Parathyroid adenoma (tissue), 2 donors: ENCODE measurements around the gene PER2.

Experiments used
- H2AFZ ChIP-seq: fragments of 300-600 bp; sonication (generic); one replicate; pipeline ENCODE4 v1.7.0; 2017; ENCODE audit warnings: antibody characterized with exemption, mild to moderate bottlenecking
- H3K27ac ChIP-seq: fragments of 300-600 bp; sonication (generic); one replicate; pipeline ENCODE4 v1.7.0; 2017
- H3K27me3 ChIP-seq: fragments of 300-600 bp; sonication (generic); one replicate; pipeline ENCODE4 v1.7.0; 2017; ENCODE audit warnings: low read length; ENCODE audit not compliant: control insufficient read depth, insufficient read depth
- H3K36me3 ChIP-seq: fragments of 300-600 bp; sonication (generic); one replicate; pipeline ENCODE4 v1.7.0; 2017; ENCODE audit warnings: low read length; ENCODE audit not compliant: control insufficient read depth, insufficient read depth
- H3K4me1 ChIP-seq: fragments of 300-600 bp; sonication (generic); one replicate; pipeline ENCODE4 v1.7.0; 2017; ENCODE audit warnings: control low read depth
- H3K4me2 ChIP-seq: fragments of 300-600 bp; sonication (generic); one replicate; pipeline ENCODE4 v1.7.0; 2017; ENCODE audit warnings: low read length
- H3K4me3 ChIP-seq: fragments of 300-600 bp; sonication (generic); one replicate; pipeline ENCODE4 v1.7.0; 2017; ENCODE audit warnings: low read depth, low read length
- H3K79me2 ChIP-seq: fragments of 300-600 bp; sonication (generic); one replicate; pipeline ENCODE4 v1.7.0; 2017; ENCODE audit warnings: control low read depth
- H3K9ac ChIP-seq: fragments of 300-600 bp; sonication (generic); one replicate; pipeline ENCODE4 v1.7.0; 2017; ENCODE audit warnings: mild to moderate bottlenecking
- H3K9me3 ChIP-seq: fragments of 300-600 bp; sonication (generic); one replicate; pipeline ENCODE4 v1.7.0; 2017; ENCODE audit warnings: low read length; ENCODE audit not compliant: control insufficient read depth
- TF ChIP-seq, protein P1 (sequence below): fragments of 300-600 bp; sonication (generic); IDR thresholded peaks from one replicate; pipeline ENCODE4 v1.7.0; 2017; ENCODE audit warnings: antibody characterized with exemption, mild to moderate bottlenecking
- donor health status: primary hyperparathyroidism.

PER2 gene

DNA sequence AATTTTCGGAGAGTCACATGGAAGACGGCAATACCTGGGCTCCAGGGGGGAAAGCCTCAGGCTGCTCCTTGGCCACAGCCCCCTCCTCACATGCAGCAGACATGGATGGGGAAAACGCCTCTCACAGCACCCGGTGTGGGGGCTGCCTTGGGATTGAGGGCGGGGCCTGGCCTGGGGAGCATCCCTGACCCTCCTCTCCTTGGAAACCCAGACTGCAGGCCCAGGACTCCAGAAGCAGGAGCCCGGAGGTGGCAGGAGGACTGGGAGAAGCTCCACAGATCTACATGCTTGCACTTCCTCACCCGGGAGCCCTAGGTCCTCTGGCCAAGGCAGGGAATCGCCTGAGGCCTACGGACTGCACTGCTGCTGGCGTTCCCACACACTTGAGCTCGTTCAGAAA, 36.4 kb downstream of the PER2 start:
- TF ChIP-seq, protein P1, sequence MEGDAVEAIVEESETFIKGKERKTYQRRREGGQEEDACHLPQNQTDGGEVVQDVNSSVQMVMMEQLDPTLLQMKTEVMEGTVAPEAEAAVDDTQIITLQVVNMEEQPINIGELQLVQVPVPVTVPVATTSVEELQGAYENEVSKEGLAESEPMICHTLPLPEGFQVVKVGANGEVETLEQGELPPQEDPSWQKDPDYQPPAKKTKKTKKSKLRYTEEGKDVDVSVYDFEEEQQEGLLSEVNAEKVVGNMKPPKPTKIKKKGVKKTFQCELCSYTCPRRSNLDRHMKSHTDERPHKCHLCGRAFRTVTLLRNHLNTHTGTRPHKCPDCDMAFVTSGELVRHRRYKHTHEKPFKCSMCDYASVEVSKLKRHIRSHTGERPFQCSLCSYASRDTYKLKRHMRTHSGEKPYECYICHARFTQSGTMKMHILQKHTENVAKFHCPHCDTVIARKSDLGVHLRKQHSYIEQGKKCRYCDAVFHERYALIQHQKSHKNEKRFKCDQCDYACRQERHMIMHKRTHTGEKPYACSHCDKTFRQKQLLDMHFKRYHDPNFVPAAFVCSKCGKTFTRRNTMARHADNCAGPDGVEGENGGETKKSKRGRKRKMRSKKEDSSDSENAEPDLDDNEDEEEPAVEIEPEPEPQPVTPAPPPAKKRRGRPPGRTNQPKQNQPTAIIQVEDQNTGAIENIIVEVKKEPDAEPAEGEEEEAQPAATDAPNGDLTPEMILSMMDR, result no peak
- H3K27me3 ChIP-seq, result no peaks in the 10 kb centered on the region
- H3K36me3 ChIP-seq, result no peaks in the 10 kb centered on the region
- no peak overlapping the region for H2AFZ ChIP-seq
- H3K9ac ChIP-seq, result no peak overlapping the region
- peaks cover 4% of the 10 kb centered on the region for H3K4me1 ChIP-seq
- H3K79me2 ChIP-seq, result no peaks in the 10 kb centered on the region
- no peak overlapping the region for H3K27ac ChIP-seq
- no peak overlapping the region for H3K4me2 ChIP-seq
- no peak overlapping the region for H3K4me3 ChIP-seq
- no peaks in the 10 kb centered on the region for H3K9me3 ChIP-seq

DNA sequence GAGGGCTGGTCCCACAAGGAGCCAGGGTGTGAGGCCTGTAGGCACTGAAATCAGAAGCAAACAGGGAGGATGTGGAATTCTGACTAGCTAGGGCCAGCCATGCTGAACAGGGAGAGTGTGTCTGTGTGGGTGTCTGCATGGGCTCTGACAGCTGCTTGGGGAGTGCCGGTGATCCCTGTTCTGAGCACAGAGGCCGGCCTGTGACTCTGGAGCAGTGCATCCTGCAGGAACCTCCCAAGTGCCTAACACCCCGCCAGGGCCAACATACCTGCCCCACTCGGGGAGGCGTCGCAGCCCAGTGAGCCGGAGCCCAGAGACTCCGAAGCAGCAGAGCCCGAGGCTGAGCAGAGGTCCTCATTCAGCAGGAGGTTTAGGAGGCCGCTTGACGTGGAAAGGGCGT, 37.1 kb downstream of the PER2 start:
- Histone ChIP-seq H3K4me2 (no peak overlapping the region), H3K4me3 (no peak overlapping the region), H3K27ac (no peak overlapping the region), H3K36me3 (no peaks in the 10 kb centered on the region), H3K4me1 (no peaks in the 10 kb centered on the region), H3K9me3 (no peaks in the 10 kb centered on the region), H3K27me3 (no peaks in the 10 kb centered on the region), H3K9ac (no peak overlapping the region), H2AFZ (no peak overlapping the region), H3K79me2 (no peaks in the 10 kb centered on the region)
- TF ChIP-seq, protein P1, result no peak

DNA sequence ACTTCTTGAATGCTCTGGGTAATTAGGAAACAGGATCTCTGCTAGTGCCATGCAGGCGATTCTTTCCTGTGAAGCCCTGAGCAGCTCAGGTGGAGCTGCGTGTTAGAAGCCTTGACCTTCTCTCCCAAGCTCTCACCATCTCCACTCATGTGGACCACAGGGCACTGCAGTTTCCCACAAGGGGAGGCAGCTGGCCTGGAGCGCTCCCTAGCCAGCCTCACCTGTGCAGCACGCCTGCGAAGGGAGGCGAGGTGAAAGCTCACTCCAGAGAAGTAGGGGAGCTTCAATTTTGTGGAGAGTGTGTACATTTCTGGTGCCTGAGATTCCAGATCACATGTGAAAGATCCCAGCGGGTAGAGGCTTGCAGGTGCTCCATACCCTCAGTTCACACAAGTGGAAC, 37.5 kb downstream of the PER2 start:
- Histone ChIP-seq H3K9ac (no peak overlapping the region), H3K27ac (no peak overlapping the region), H3K4me3 (no peak overlapping the region), H3K4me1 (no peaks in the 10 kb centered on the region), H3K79me2 (no peaks in the 10 kb centered on the region), H3K27me3 (no peaks in the 10 kb centered on the region), H3K9me3 (no peaks in the 10 kb centered on the region), H2AFZ (no peak overlapping the region), H3K4me2 (no peak overlapping the region), H3K36me3 (no peaks in the 10 kb centered on the region)
- TF ChIP-seq, protein P1, result no peak

DNA sequence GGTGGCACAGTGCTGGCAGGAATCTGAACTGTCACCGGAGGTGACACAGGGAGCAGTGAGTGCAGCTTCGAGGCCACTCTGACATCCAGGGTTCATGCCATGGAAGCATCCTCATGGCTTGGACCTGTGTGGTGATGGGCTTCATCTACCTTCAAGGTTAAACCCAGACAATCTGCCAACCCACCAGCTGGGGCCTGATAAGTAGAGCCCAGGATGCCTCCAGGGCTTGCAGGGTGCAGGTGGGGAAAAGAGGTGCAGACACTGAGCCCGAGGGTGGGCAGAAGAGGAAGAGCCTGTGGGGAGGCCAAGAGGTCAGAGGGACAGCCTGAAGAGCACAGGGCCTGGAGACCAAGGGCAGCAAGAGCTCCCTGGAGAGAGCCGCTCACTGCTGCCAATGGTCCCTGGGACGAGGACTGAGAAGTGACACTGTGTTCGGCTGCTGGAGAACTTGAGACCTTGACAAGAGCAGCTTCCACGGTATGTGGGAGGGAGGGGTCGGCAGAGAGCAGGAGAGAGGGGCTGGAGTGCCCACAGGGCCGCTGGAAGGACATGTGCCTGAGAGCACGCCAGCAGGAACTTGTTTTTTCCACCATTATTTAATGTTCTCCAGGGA, 40.5 kb downstream of the PER2 start:
- Histone ChIP-seq H3K9ac (no peak overlapping the region), H3K36me3 (no peaks in the 10 kb centered on the region), H3K27me3 (no peaks in the 10 kb centered on the region), H3K79me2 (no peaks in the 10 kb centered on the region), H2AFZ (no peak overlapping the region), H3K4me2 (no peak overlapping the region), H3K9me3 (no peaks in the 10 kb centered on the region), H3K4me1 (no peaks in the 10 kb centered on the region), H3K27ac (no peak overlapping the region), H3K4me3 (no peak overlapping the region)
- TF ChIP-seq, protein P1, result no peak
